Activated CD8-positive, alpha-beta memory T cell treated with anti-CD3 and anti-CD28 coated beads for 36 hours (primary cell): Measurements from ENCODE around the gene TBC1D30. TPM values are rescaled to one million over a fixed set of nuclear protein-coding genes. Genes with fewer than 3 reads are reported as not detected.
"Not testable (repeated sequence)": the region's sequence is repeated elsewhere in the genome, so short reads cannot be mapped to it uniquely, and the experiment has no call there.

Source experiments
- CTCF ChIA-PET: fragments of 350-600 bp; sonication (Branson Sonifier 250); formaldehyde crosslinking; loops from one replicate; lab custom pipeline; 2021; ENCODE audit warnings: antibody characterized with exemption; lab: Charles Lee
- POLR2A ChIA-PET: fragments of 350-600 bp; sonication (Branson Sonifier 250); formaldehyde crosslinking; loops from one replicate; lab custom pipeline; 2021; ENCODE audit warnings: antibody characterized with exemption; lab: Charles Lee
- total RNA-seq, 2 experiments: library from RNA; stranded (reverse); gene quantifications; one replicate each; pipeline ENCODE4 v1.2.3, GENCODE V29; 2021

TBC1D30 gene
- total RNA-seq, 2 experiments from 2014 or later, result 1.9 to 2.8 TPM

GRCh38 chr12:64837427-64837826 lies 13.0 kb downstream of the TBC1D30 start:
- CTCF ChIA-PET, result no interaction called here
- POLR2A ChIA-PET, result no interaction called here

GRCh38 chr12:64840119-64840518 lies 15.7 kb downstream of the TBC1D30 start:
- ChIA-PET POLR2A (no interaction called here), CTCF (no interaction called here)

GRCh38 chr12:64840949-64841717 lies 16.7 kb downstream of the TBC1D30 start:
- ChIA-PET CTCF (interaction anchor here (0.8 kb wide), 1 partner anchor 17 kb away, joined by 3 read pairs; no protein-coding TSS in a partner anchor), POLR2A (no interaction called here)

DNA sequence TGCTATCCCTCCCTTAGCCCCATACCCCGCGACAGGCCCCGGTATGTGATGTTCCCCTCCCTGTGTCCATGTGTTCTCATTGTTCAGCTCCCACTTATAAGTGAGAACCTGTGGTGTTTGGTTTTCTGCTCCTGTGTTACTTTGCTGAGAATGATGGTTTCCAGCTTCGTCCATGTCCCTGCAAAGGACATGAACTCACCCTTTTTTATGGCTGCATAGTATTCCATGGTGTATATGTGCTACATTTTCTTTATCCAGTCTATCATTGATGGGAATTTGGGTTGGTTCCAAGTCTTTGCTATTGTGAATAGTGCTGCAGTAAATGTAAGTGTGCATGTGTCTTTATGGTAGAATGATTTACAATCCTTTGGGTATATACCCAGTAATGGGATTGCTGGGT lies 24.0 kb downstream of the TBC1D30 start:
- POLR2A ChIA-PET, CTCF ChIA-PET: not testable (repeated sequence)

DNA sequence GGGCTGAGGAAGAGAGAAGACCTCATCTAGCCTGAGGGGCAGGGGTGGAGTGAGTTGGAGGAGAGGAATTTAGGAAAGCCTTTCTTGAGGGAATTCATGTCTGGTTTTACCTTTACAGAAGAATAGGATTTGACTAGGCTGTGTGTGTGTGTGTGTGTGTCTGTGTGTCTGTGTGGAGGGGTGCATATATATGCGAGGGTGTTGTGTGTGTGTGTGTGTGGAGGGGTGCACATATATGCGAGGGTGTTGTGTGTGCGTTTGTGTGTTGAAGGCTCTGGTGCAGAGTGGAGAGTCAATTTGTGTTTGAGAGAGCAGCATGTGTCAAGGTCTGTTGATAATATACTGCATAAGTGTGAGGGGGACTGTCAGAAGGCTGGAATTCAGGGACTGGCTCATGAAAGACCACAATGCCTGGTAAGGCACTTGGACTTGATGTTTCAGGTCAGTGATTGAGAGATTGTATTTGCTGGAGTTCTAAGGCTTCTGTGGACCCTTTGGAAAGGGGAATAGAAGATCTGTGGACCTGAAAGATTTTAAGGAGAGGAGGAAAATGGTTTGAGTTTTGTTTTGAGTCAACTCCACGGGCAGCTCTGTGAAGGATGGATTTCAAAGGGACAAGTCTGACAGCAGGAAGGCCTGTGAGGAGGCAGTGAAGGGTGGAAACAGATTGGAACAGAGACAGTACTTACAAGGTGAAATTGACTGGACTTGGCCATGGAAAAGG lies 34.6 kb downstream of the TBC1D30 start:
- ChIA-PET CTCF (interaction anchor here (1.0 kb wide), 1 partner anchor 18 kb away, joined by 3 read pairs; no protein-coding TSS in a partner anchor), POLR2A (no interaction called here)

- POLR2A ChIA-PET, result no interaction called here
Observed at GRCh38 chr12:64860446-64860998, 36.1 kb downstream of the TBC1D30 start.

GRCh38 chr12:64864319-64864718 lies 39.9 kb downstream of the TBC1D30 start:
- ChIA-PET POLR2A (no interaction called here), CTCF (no interaction called here)

More at GRCh38 chr12:64860446-64860998, 36.1 kb downstream of the TBC1D30 start:
- CTCF ChIA-PET, result no interaction called here

DNA sequence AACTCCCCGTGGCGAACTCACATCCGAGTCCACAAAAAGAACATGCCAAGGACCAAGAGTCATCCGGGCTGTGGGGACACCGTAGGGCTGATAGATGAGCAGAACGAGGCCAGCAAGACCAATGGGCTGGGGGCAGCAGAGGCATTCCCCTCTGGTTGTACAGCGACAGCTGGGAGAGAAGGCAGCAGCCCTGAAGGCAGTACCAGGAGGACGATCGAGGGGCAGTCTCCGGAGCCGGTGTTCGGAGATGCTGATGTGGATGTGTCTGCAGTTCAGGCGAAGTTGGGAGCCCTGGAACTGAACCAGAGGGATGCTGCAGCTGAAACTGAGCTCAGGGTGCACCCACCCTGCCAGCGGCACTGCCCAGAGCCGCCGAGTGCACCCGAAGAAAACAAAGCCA lies 50.7 kb downstream of the TBC1D30 start:
- CTCF ChIA-PET, result interaction anchor here (1.4 kb wide), 1 partner anchor 15 kb away, joined by 3 read pairs; no protein-coding TSS in a partner anchor
- POLR2A ChIA-PET, result no interaction called here

- ChIA-PET CTCF (no interaction called here), POLR2A (no interaction called here)
Observed at GRCh38 chr12:64876388-64877071, 52.1 kb downstream of the TBC1D30 start.

DNA sequence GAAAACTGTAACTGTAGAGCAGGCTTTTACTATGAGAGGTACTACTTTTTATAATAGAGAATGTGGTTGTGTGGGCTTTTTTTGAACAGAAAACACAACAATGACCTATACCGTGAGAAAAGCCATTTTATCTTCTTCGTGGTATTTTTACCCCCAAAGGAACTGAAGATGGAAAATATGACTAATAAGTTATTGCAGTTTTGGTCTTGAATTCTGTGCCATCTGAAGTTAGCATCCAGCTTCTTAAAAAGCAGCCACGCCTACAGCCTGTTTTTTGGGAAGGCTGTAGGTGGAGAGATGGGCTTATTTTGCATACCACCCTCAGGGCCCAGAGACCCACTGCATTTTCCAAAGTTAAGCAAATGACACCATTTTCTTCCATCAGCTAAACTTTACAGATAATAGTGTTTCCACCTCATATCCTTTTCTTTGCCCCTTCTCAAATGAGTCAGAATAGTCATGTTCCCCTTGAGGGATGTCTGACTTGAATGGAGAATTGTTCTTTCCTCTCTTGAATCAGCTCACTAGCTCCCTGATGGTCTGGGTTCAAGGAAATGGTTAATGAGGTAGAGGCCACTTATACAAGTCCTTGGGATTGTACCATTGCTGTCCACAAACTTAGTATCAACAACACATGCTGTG lies 53.0 kb downstream of the TBC1D30 start:
- ChIA-PET CTCF (no interaction called here), POLR2A (no interaction called here)

GRCh38 chr12:64882687-64883086 lies 58.2 kb downstream of the TBC1D30 start:
- CTCF ChIA-PET, result no interaction called here
- POLR2A ChIA-PET, result no interaction called here

GRCh38 chr12:64883264-64884163 lies 59.1 kb downstream of the TBC1D30 start:
- CTCF ChIA-PET, result no interaction called here
- POLR2A ChIA-PET, result no interaction called here

DNA sequence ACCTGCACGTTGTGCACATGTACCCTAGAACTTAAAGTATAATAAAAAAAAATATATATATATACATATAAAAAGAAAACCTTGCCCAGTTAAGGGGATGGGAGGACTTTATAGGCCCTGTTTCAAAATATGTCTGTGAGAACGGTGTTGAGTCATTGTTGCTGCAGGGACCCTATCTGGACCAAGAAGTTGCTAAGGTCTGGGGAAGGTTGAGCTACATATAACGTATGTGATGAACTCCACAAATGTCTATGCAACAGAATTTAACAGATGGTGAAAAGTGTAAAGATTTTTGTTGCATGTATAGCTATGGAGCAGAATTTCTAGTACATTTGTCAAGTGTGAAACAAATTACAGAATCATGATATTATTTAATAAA lies 59.7 kb downstream of the TBC1D30 start:
- CTCF ChIA-PET, result no interaction called here
- POLR2A ChIA-PET, result no interaction called here

DNA sequence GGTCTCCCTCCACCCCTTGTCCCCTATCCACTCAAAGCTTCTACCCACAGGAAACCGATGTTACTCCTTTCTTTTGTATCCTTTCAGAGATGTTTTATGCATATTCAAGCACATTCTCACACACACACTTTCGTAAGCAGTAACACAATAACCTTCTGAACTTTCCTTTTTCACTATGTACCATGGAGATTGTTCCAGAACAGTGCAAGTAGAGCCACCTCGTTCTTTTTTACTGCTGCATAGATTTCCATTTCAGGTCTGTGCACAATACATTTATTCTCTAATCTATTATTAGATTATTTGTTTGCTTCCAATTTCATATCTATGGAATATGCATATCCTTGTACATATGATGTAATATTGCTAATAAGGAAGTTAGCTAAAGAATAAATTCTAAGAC lies 60.3 kb downstream of the TBC1D30 start:
- CTCF ChIA-PET, result no interaction called here
- POLR2A ChIA-PET, result no interaction called here

GRCh38 chr12:64889434-64890216 lies 65.2 kb downstream of the TBC1D30 start:
- ChIA-PET POLR2A (no interaction called here), CTCF (interaction anchor here (1.0 to 1.2 kb wide), 3 partner anchors 12 to 88 kb away, joined by 3 read pairs; no protein-coding TSS in a partner anchor)

GRCh38 chr12:64890873-64891468 lies 66.5 kb downstream of the TBC1D30 start:
- POLR2A ChIA-PET, result no interaction called here

GRCh38 chr12:64891629-64892028 lies 67.2 kb downstream of the TBC1D30 start:
- CTCF ChIA-PET, result interaction anchor here (0.6 to 1.2 kb wide), 4 partner anchors 13 to 492 kb away, joined by 3 to 4 read pairs (median 3); no protein-coding TSS in a partner anchor
- POLR2A ChIA-PET, result no interaction called here

More at GRCh38 chr12:64890873-64891468, 66.5 kb downstream of the TBC1D30 start:
- CTCF ChIA-PET, result interaction anchor here (0.7 to 1.2 kb wide), 9 partner anchors 12 to 1194 kb away, joined by 3 to 5 read pairs (median 3); no protein-coding TSS in a partner anchor
